DMS 273 treated with DMSO at 0.1 percent for 48 hours (cell line): ENCODE measurements around the gene COL4A1.

Source experiments
- DNase-seq: peaks from one replicate; lab custom pipeline; 2025; lab: John Stamatoyannopoulos, UW

The COL4A1 gene

GRCh38 chr13:110193491-110193890, 113.5 kb downstream of the COL4A1 start:
- no peak for DNase-seq

- no peak for DNase-seq
Measured at GRCh38 chr13:110192472-110192871, 114.5 kb downstream of the COL4A1 start.

GRCh38 chr13:110187641-110188161, 119.3 kb downstream of the COL4A1 start:
- no peak for DNase-seq

GRCh38 chr13:110186231-110186855, 120.6 kb downstream of the COL4A1 start:
- no peak for DNase-seq

GRCh38 chr13:110185696-110186095, 121.3 kb downstream of the COL4A1 start:
- no peak for DNase-seq

GRCh38 chr13:110183910-110184309, 123.0 kb downstream of the COL4A1 start:
- no peak for DNase-seq

- no peak for DNase-seq
Measured at GRCh38 chr13:110182461-110182860, 124.5 kb downstream of the COL4A1 start.

- DNase-seq: no peak
Measured at GRCh38 chr13:110182003-110182402, 125.0 kb downstream of the COL4A1 start.

- DNase-seq: no peak
Measured at GRCh38 chr13:110179857-110180147, 127.2 kb downstream of the COL4A1 start.

- no peak for DNase-seq
Measured at GRCh38 chr13:110179116-110179856, 127.7 kb downstream of the COL4A1 start.

- no peak for DNase-seq
Measured at GRCh38 chr13:110177790-110178189, 129.2 kb downstream of the COL4A1 start.

- DNase-seq: no peak
Measured at GRCh38 chr13:110176431-110176830, 130.5 kb downstream of the COL4A1 start.

GRCh38 chr13:110173247-110173818, 133.6 kb downstream of the COL4A1 start:
- DNase-seq: no peak

GRCh38 chr13:110170882-110171281, 136.1 kb downstream of the COL4A1 start:
- no peak for DNase-seq

- no peak for DNase-seq
Measured at GRCh38 chr13:110170020-110170790, 136.8 kb downstream of the COL4A1 start.

- no peak for DNase-seq
Measured at GRCh38 chr13:110168999-110169933, 137.7 kb downstream of the COL4A1 start.

- no peak for DNase-seq
Measured at GRCh38 chr13:110166598-110166997, 140.4 kb downstream of the COL4A1 start.

GRCh38 chr13:110164706-110165105, 142.3 kb downstream of the COL4A1 start:
- DNase-seq: no peak

- no peak for DNase-seq
Measured at GRCh38 chr13:110162866-110163658, 143.9 kb downstream of the COL4A1 start.

GRCh38 chr13:110162053-110162452, 144.9 kb downstream of the COL4A1 start:
- no peak for DNase-seq
